ENCODE measurements around the gene SPINK6.

SPINK6 gene

GRCh38 chr5:148186248-148187003 lies 16.4 kb upstream of the SPINK6 start:
- Histone ChIP-seq H3K4me3 (ENCODE audit: insufficient read depth, low read depth, low read length) (no peak overlapping the region), H3K27ac (ENCODE audit: insufficient read depth, low read depth, low read length, poor library complexity, severe bottlenecking) (no peak overlapping the region), H3K9me3 (ENCODE audit: control insufficient read depth, low read length) (no peaks in the 10 kb centered on the region), H3K27me3 (ENCODE audit: control insufficient read depth, insufficient read depth, low read length, poor library complexity, severe bottlenecking) (no peaks in the 10 kb centered on the region), H3K4me1 (ENCODE audit: control insufficient read depth, insufficient read depth, low read length) (no peaks in the 10 kb centered on the region), H3K36me3 (ENCODE audit: control insufficient read depth, insufficient read depth, low read length) (no peaks in the 10 kb centered on the region)
- 93% methylated on average over 3 of the region's 3 CpGs; no CpG with 5 or more reads in 1 of the 2 experiments for WGBS, 2 experiments

DNA sequence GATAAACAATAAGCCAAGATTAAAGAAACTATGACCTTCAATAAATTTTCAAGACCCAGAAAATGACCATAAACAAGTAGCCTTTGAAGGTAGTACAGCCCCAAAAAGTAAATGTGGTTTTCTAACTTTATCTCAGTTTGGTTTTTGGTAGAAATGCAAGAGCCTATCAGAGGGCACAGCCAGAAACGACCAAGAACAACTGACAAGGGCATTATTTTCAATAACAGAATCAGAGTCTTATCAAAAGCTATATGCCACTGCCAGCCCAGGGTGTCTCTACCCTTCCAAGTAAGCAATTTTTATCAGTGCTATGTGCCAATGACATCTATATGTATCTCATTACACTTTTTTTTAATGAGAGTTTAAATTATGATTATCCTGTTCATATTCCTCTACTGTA lies 11.8 kb upstream of the SPINK6 start:
- H3K9me3 ChIP-seq (ENCODE audit: control insufficient read depth, low read length) = no peaks in the 10 kb centered on the region
- no peaks in the 10 kb centered on the region for H3K4me1 ChIP-seq (ENCODE audit: control insufficient read depth, insufficient read depth, low read length)
- WGBS, 2 experiments = 80 to 88% methylated on average over 1 of the region's 1 CpG
- no peak overlapping the region for H3K4me3 ChIP-seq (ENCODE audit: insufficient read depth, low read depth, low read length)
- no peaks in the 10 kb centered on the region for H3K27me3 ChIP-seq (ENCODE audit: control insufficient read depth, insufficient read depth, low read length, poor library complexity, severe bottlenecking)
- H3K36me3 ChIP-seq (ENCODE audit: control insufficient read depth, insufficient read depth, low read length) = no peaks in the 10 kb centered on the region
- H3K27ac ChIP-seq (ENCODE audit: insufficient read depth, low read depth, low read length, poor library complexity, severe bottlenecking) = no peak overlapping the region

DNA sequence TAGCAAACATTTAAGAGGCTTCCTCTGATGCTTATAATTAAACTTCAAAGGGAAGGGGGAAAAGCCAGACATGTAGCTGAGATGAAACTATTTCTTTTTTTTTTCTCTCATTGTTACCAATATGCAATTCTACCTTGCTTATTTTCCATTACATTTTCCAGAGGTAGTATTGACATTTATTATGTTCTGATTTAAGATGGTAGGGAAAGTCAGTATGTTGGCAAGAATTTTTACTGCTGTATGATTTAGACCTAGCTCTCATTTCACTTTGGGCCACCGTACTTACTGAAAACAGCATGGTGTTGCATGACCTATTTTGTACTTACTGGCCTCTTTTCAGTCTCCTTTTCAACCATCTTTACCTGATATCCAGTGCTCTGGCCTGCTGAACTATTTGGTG lies 9.6 kb upstream of the SPINK6 start:
- no peaks in the 10 kb centered on the region for H3K27me3 ChIP-seq (ENCODE audit: control insufficient read depth, insufficient read depth, low read length, poor library complexity, severe bottlenecking)
- WGBS, 2 experiments = 95% methylated on average over 1 of the region's 1 CpG
- no peak overlapping the region for H3K27ac ChIP-seq (ENCODE audit: insufficient read depth, low read depth, low read length, poor library complexity, severe bottlenecking)
- no peaks in the 10 kb centered on the region for H3K36me3 ChIP-seq (ENCODE audit: control insufficient read depth, insufficient read depth, low read length)
- H3K9me3 ChIP-seq (ENCODE audit: control insufficient read depth, low read length) = no peaks in the 10 kb centered on the region
- no peak overlapping the region for H3K4me3 ChIP-seq (ENCODE audit: insufficient read depth, low read depth, low read length)
- no peaks in the 10 kb centered on the region for H3K4me1 ChIP-seq (ENCODE audit: control insufficient read depth, insufficient read depth, low read length)

- WGBS, 2 experiments = 91 to 94% methylated on average over 1 to 2 of the region's 2 CpGs
- Histone ChIP-seq H3K36me3 (ENCODE audit: control insufficient read depth, insufficient read depth, low read length) (no peaks in the 10 kb centered on the region), H3K4me3 (ENCODE audit: insufficient read depth, low read depth, low read length) (no peak overlapping the region), H3K27me3 (ENCODE audit: control insufficient read depth, insufficient read depth, low read length, poor library complexity, severe bottlenecking) (no peaks in the 10 kb centered on the region), H3K4me1 (ENCODE audit: control insufficient read depth, insufficient read depth, low read length) (no peaks in the 10 kb centered on the region), H3K9me3 (ENCODE audit: control insufficient read depth, low read length) (no peaks in the 10 kb centered on the region), H3K27ac (ENCODE audit: insufficient read depth, low read depth, low read length, poor library complexity, severe bottlenecking) (no peak overlapping the region)
Observed at GRCh38 chr5:148201151-148201550, 1.7 kb upstream of the SPINK6 start.

DNA sequence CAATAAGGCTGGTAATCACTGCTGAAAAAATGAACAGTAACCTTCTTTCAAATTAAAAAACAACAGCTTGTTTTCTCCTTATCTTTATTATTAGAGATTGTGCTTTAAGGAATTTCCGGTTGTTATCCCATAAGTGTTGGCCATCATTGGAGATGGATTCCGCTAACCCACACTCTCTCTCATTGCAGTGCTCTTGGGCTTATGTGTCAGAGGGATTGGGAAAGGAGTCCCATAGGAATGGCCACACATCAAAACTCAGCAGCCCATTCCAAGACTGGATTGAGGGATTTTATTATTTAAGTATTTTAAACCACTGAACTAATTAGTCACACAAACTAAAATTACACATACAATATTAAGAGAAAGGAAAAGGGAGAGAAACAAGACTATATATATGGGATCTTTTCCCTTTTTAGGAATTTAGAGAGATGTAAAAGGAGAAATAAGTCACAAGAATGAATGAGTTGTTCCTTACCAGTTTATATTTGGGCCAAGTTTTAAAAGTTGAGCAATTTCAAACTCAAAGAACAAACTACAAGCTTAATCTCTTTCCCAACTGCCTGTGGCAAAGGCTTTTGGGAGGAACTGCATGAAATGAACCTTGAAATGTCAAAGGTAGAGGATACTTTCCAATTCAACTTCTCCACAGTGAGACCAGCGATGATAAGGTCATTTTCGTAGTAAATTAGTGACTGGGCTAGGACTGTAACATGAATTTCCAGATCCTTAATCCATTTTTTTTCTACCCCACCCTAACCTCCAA lies 2.4 kb downstream of the SPINK6 start:
- Histone ChIP-seq H3K36me3 (ENCODE audit: control insufficient read depth, insufficient read depth, low read length) (no peaks in the 10 kb centered on the region), H3K9me3 (ENCODE audit: control insufficient read depth, low read length) (no peaks in the 10 kb centered on the region), H3K27me3 (ENCODE audit: control insufficient read depth, insufficient read depth, low read length, poor library complexity, severe bottlenecking) (no peaks in the 10 kb centered on the region), H3K4me1 (ENCODE audit: control insufficient read depth, insufficient read depth, low read length) (no peaks in the 10 kb centered on the region), H3K4me3 (ENCODE audit: insufficient read depth, low read depth, low read length) (no peak overlapping the region), H3K27ac (ENCODE audit: insufficient read depth, low read depth, low read length, poor library complexity, severe bottlenecking) (no peak overlapping the region)
- 92 to 96% methylated on average over 4 of the region's 4 CpGs for WGBS, 2 experiments

DNA sequence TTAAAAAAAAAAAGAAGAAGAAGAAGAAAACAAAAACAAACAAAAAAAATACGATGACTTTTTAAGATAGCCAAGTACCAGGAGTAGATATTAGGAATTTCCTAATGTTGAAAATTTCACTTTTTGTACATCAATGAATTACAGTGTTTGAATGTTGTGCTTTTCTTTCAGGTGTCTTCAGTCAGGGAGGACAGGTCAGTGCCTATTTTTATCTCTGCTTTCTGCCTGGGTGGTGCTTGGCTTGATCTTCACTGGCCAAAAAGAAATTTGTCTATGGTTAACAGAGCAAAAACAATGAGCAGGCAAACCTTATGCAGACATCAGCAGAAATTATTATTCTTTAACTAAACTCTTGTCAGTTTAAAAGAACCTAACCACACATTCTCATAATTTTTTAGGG lies 3.0 kb downstream of the SPINK6 start:
- no peak overlapping the region for H3K4me3 ChIP-seq (ENCODE audit: insufficient read depth, low read depth, low read length)
- no peaks in the 10 kb centered on the region for H3K36me3 ChIP-seq (ENCODE audit: control insufficient read depth, insufficient read depth, low read length)
- H3K4me1 ChIP-seq (ENCODE audit: control insufficient read depth, insufficient read depth, low read length) = no peaks in the 10 kb centered on the region
- H3K9me3 ChIP-seq (ENCODE audit: control insufficient read depth, low read length) = no peaks in the 10 kb centered on the region
- 94% methylated on average over 1 of the region's 1 CpG; no CpG with 5 or more reads in 1 of the 2 experiments for WGBS, 2 experiments
- no peaks in the 10 kb centered on the region for H3K27me3 ChIP-seq (ENCODE audit: control insufficient read depth, insufficient read depth, low read length, poor library complexity, severe bottlenecking)
- no peak overlapping the region for H3K27ac ChIP-seq (ENCODE audit: insufficient read depth, low read depth, low read length, poor library complexity, severe bottlenecking)

- Histone ChIP-seq H3K36me3 (ENCODE audit: control insufficient read depth, insufficient read depth, low read length) (no peaks in the 10 kb centered on the region), H3K27ac (ENCODE audit: insufficient read depth, low read depth, low read length, poor library complexity, severe bottlenecking) (no peak overlapping the region), H3K4me3 (ENCODE audit: insufficient read depth, low read depth, low read length) (no peak overlapping the region), H3K4me1 (ENCODE audit: control insufficient read depth, insufficient read depth, low read length) (no peaks in the 10 kb centered on the region), H3K27me3 (ENCODE audit: control insufficient read depth, insufficient read depth, low read length, poor library complexity, severe bottlenecking) (no peaks in the 10 kb centered on the region), H3K9me3 (ENCODE audit: control insufficient read depth, low read length) (no peaks in the 10 kb centered on the region)
- 90 to 100% methylated on average over 1 of the region's 1 CpG for WGBS, 2 experiments
Observed at GRCh38 chr5:148206620-148207019, 3.8 kb downstream of the SPINK6 start.

- no peaks in the 10 kb centered on the region for H3K4me1 ChIP-seq (ENCODE audit: control insufficient read depth, insufficient read depth, low read length)
- no peaks in the 10 kb centered on the region for H3K27me3 ChIP-seq (ENCODE audit: control insufficient read depth, insufficient read depth, low read length, poor library complexity, severe bottlenecking)
- no peaks in the 10 kb centered on the region for H3K36me3 ChIP-seq (ENCODE audit: control insufficient read depth, insufficient read depth, low read length)
- H3K4me3 ChIP-seq (ENCODE audit: insufficient read depth, low read depth, low read length) = no peak overlapping the region
- H3K9me3 ChIP-seq (ENCODE audit: control insufficient read depth, low read length) = no peaks in the 10 kb centered on the region
- no peak overlapping the region for H3K27ac ChIP-seq (ENCODE audit: insufficient read depth, low read depth, low read length, poor library complexity, severe bottlenecking)
Observed at GRCh38 chr5:148208226-148208625, 5.4 kb downstream of the SPINK6 start.

DNA sequence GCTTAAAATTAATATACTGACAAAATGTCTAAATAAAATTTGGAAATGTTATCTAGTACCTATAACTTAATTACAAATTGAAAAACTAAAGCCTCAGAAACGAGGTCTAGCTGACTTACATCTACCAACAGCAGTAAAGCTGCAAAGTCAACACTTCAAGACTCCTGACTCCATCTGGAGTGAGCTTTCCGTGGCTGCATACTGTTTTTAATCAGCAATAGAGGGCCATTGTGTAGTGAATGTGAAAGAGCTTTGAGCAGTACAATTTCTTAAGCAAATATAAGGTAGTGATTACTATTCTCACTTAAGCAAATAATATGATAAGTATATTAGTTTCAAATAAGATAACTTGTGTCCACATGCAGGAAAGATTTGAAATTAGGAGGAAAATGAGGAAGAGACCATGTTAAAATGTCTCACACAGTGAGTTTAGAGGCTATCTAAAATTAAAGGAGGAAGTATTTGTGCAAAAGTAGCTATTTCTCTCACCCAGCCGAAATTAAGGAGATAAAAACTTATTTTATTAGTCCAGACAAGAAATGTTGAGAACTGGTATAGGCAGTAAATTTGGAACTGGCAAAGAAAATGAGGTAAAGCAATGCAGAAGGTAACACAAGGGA lies 6.4 kb downstream of the SPINK6 start:
- 68 to 77% methylated on average over 3 of the region's 3 CpGs for WGBS, 2 experiments
- no peaks in the 10 kb centered on the region for H3K9me3 ChIP-seq (ENCODE audit: control insufficient read depth, low read length)
- no peak overlapping the region for H3K4me3 ChIP-seq (ENCODE audit: insufficient read depth, low read depth, low read length)
- no peaks in the 10 kb centered on the region for H3K27me3 ChIP-seq (ENCODE audit: control insufficient read depth, insufficient read depth, low read length, poor library complexity, severe bottlenecking)
- H3K4me1 ChIP-seq (ENCODE audit: control insufficient read depth, insufficient read depth, low read length) = no peaks in the 10 kb centered on the region
- H3K27ac ChIP-seq (ENCODE audit: insufficient read depth, low read depth, low read length, poor library complexity, severe bottlenecking) = no peak overlapping the region
- no peaks in the 10 kb centered on the region for H3K36me3 ChIP-seq (ENCODE audit: control insufficient read depth, insufficient read depth, low read length)

DNA sequence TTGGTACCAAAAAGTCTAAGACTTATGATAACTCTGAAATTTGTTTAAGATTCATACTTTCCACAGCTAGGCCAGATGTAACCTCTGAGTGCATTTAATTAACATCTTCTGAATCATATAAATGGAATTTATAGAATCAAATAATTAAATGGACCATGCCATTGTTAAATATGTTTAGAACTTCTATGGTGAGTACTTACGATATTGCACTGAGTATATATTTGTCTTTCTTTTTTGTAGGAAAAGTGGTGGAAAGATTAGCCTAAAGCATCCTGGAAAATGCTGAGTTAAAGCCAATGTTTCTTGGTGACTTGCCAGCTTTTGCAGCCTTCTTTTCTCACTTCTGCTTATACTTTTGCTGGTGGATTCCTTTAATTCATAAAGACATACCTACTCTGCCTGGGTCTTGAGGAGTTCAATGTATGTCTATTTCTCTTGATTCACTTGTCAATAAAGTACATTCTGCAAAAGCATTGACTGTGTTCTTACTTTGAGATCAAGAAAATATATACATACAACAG lies 11.9 kb downstream of the SPINK6 start:
- no peaks in the 10 kb centered on the region for H3K36me3 ChIP-seq (ENCODE audit: control insufficient read depth, insufficient read depth, low read length)
- H3K4me3 ChIP-seq (ENCODE audit: insufficient read depth, low read depth, low read length) = no peak overlapping the region
- H3K4me1 ChIP-seq (ENCODE audit: control insufficient read depth, insufficient read depth, low read length) = no peaks in the 10 kb centered on the region
- no peak overlapping the region for H3K27ac ChIP-seq (ENCODE audit: insufficient read depth, low read depth, low read length, poor library complexity, severe bottlenecking)
- H3K9me3 ChIP-seq (ENCODE audit: control insufficient read depth, low read length) = no peaks in the 10 kb centered on the region
- no peaks in the 10 kb centered on the region for H3K27me3 ChIP-seq (ENCODE audit: control insufficient read depth, insufficient read depth, low read length, poor library complexity, severe bottlenecking)
- 96 to 100% methylated on average over 1 of the region's 1 CpG for WGBS, 2 experiments
